Eye (tissue), 1 donor: ENCODE data around the gene CRKL.
A peak's percentile ranks its signal among the peaks of the same experiment; 100 is the strongest.
"Not testable (repeated sequence)": the region's sequence is repeated elsewhere in the genome, so short reads cannot be mapped to it uniquely, and the experiment has no call there.

Source experiments
- DNase-seq: peaks from one replicate; pipeline ENCODE4 v3.0.0-alpha.2; 2015

Gene CRKL

GRCh38 chr22:20901093-20902033 is 15.8 kb upstream of the CRKL start:
- not testable (repeated sequence) for DNase-seq

- DNase-seq: no peak
Measured at GRCh38 chr22:20903093-20903492, 14.1 kb upstream of the CRKL start.

GRCh38 chr22:20904008-20904979 is 12.9 kb upstream of the CRKL start:
- DNase-seq: no peak

- DNase-seq: no peak
Measured at GRCh38 chr22:20904980-20905355, 12.2 kb upstream of the CRKL start.

- DNase-seq: no peak
Measured at GRCh38 chr22:20905415-20906386, 11.5 kb upstream of the CRKL start.

GRCh38 chr22:20906387-20906767 is 10.8 kb upstream of the CRKL start:
- no peak for DNase-seq

GRCh38 chr22:20908717-20909116 is 8.5 kb upstream of the CRKL start:
- DNase-seq: not testable (repeated sequence)

- DNase-seq: no peak
Measured at GRCh38 chr22:20909543-20910303, 7.5 kb upstream of the CRKL start.

- no peak for DNase-seq
Measured at GRCh38 chr22:20912494-20912893, 4.7 kb upstream of the CRKL start.

GRCh38 chr22:20918663-20919218 is 1.5 kb downstream of the CRKL start:
- peak; percentile 22 for DNase-seq

GRCh38 chr22:20919718-20920117 is 2.5 kb downstream of the CRKL start:
- DNase-seq: peak; percentile 25

GRCh38 chr22:20920881-20921203 is 3.6 kb downstream of the CRKL start:
- DNase-seq: no peak

GRCh38 chr22:20922141-20922751 is 5.0 kb downstream of the CRKL start:
- peak; percentile 32 for DNase-seq

- no peak for DNase-seq
Measured at GRCh38 chr22:20926243-20926642, 9.0 kb downstream of the CRKL start.

GRCh38 chr22:20927940-20928572 is 10.8 kb downstream of the CRKL start:
- no peak for DNase-seq

- DNase-seq: no peak
Measured at GRCh38 chr22:20928573-20928967, 11.4 kb downstream of the CRKL start.

GRCh38 chr22:20930004-20930403 is 12.8 kb downstream of the CRKL start:
- no peak for DNase-seq

GRCh38 chr22:20930435-20930834 is 13.2 kb downstream of the CRKL start:
- DNase-seq: not testable (repeated sequence)

- DNase-seq: no peak
Measured at GRCh38 chr22:20931126-20931654, 14.0 kb downstream of the CRKL start.

- DNase-seq: no peak
Measured at GRCh38 chr22:20933910-20934309, 16.7 kb downstream of the CRKL start.
